Testis (tissue), 2 donors: ENCODE data around the gene SLC39A9.

Experiments
- POLR2A ChIP-seq: fragments of 450-650 bp; IDR thresholded peaks from one replicate; pipeline ENCODE4 v1.6.1; 2017; ENCODE audit warnings: antibody characterized with exemption, mild to moderate bottlenecking, moderate library complexity
- TF ChIP-seq, protein P1 (sequence below), 3 experiments: fragments of 450-650 bp in 2 of 3; fragments of 200-600 bp in 1 of 3; sonication (generic) in 1 of 3; IDR thresholded peaks; one replicate each; pipeline ENCODE4 v1.5.1; 2016 to 2019; ENCODE audit warnings: antibody characterized with exemption in 3 of 3, mild to moderate bottlenecking in 2 of 3, moderate library complexity in 1 of 3

DNA sequence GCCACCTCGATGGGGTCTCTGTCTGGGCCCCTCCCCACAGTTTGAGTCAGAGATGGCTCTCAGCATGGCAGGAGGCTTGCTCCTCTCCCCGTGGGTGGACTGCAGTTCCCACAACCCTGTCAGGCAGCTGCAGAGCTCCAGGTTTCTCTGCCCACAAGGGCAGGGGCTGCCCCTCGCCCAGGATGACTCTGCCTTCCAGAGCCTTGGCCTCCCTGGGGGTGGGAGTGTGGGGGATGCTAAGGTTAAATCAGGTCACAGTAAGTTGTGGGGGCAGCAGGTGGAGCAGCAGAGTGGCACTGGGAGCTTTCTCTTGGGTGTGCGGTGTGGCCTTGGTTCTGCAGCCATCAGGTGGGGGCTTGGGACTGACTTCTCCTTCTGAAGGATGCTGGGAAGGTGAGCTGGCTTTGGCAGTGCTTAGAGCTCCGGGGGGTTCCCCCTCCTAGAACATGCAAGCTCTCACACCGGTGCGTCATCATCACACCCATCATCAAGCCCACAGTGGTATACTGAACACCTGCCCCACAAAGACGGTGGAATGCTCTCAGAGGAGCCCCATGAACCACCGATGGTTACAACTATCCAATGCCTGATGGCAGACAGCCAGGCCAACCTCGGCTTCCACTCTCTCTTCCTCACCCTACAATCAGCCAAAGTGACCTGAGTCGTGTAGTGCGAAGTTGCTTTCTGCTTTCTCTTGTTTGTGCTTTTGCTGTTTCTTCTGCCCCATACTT lies 40.1 kb upstream of the SLC39A9 start:
- TF ChIP-seq, protein P1, sequence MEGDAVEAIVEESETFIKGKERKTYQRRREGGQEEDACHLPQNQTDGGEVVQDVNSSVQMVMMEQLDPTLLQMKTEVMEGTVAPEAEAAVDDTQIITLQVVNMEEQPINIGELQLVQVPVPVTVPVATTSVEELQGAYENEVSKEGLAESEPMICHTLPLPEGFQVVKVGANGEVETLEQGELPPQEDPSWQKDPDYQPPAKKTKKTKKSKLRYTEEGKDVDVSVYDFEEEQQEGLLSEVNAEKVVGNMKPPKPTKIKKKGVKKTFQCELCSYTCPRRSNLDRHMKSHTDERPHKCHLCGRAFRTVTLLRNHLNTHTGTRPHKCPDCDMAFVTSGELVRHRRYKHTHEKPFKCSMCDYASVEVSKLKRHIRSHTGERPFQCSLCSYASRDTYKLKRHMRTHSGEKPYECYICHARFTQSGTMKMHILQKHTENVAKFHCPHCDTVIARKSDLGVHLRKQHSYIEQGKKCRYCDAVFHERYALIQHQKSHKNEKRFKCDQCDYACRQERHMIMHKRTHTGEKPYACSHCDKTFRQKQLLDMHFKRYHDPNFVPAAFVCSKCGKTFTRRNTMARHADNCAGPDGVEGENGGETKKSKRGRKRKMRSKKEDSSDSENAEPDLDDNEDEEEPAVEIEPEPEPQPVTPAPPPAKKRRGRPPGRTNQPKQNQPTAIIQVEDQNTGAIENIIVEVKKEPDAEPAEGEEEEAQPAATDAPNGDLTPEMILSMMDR (IDR thresholded peaks at IDR 0.05) = no peak
- TF ChIP-seq POLR2A = no peak
